Measurements from ENCODE around the gene TSHZ2. TPM values are rescaled to one million over a fixed set of nuclear protein-coding genes. Genes with fewer than 3 reads are reported as not detected.

Gene TSHZ2
- total RNA-seq, 2 donors from 2014 or later = 34.6 to 50.0 TPM

GRCh38 chr20:53141201-53142050 is 169.3 kb downstream of the TSHZ2 start:
- intact Hi-C loops (cut with DNase I) = no loop called here
- no peak for DNase-seq (ENCODE audit: low spot score)

- DNase-seq (ENCODE audit: low spot score) = no peak
- intact Hi-C loops (cut with DNase I) = no loop called here
Measured at GRCh38 chr20:53142225-53143127, 170.3 kb downstream of the TSHZ2 start.

DNA sequence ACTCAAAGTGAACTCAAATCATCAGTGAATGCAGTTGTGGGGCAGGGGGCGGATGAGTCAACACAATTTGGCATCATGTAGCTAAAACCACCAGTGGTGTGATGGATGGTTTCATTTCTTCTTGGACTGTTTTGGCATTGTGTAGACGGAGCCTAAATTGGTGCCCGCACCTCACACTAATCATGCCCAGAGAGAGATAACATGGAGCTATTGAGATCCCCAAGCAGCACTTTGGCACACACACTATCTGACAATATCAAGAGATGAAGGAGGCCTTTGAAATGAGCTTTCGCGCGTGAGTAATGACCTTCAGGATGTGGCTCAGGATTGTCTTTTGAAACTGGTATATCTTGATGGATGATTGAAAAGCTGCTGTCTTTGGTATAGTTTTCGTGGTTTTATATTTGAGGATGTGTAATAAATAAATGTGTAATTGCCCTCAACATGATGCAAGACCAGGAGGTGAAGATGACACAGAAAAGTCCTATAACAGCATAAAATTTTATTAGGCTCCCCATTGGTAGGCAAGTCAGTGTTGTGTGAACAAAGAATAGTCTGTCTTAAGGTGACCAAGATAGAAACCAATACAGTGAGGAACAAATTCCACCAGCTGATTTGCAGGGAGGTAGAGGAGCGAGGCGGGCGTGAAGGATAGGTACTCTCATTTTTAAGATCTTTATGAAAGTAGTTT is 174.2 kb downstream of the TSHZ2 start:
- DNase-seq (ENCODE audit: low spot score) = no peak
- intact Hi-C loops (cut with DNase I) = no loop called here

GRCh38 chr20:53148771-53149147 is 176.6 kb downstream of the TSHZ2 start:
- intact Hi-C loops (cut with DNase I) = no loop called here
- DNase-seq (ENCODE audit: low spot score) = no peak

GRCh38 chr20:53149148-53149889 is 177.2 kb downstream of the TSHZ2 start:
- DNase-seq (ENCODE audit: low spot score) = no peak
- intact Hi-C loops (cut with DNase I) = no loop called here

DNA sequence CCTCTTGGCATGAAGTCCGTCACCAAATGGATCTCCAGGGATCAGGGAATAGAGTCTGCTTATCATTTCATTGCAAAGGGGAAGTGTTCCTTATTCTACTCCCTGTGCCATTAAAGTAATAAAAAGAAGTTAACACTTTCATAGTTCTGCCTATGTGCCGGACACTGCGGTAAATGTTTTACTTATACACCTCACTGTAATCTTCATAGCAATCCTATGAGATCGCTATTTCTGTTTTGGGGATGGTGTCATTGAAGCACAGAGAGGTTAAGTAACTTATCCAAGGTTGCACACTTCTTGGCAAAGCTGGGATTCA is 177.7 kb downstream of the TSHZ2 start:
- DNase-seq (ENCODE audit: low spot score) = no peak
- intact Hi-C loops (cut with DNase I) = no loop called here

GRCh38 chr20:53150532-53150931 is 178.4 kb downstream of the TSHZ2 start:
- DNase-seq (ENCODE audit: low spot score) = no peak
- intact Hi-C loops (cut with DNase I) = no loop called here

DNA sequence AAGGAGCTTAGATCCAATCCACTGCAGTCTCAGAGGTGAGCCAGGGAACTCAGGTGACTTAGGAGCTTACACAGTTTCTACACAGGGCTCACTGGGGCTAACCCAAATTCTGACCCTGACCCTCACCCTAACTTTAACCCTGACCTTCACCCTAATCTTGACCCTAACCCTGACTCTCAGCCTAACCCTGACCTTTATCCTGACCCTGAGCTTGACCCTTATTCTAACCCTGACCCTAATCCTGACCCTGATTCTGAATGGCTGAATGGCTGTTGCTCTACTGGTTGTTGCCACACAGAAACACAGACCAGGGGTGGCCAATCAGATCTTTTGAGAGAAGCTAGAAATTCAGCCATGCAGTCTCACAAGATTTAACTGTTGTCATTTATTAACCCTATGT is 180.1 kb downstream of the TSHZ2 start:
- intact Hi-C loops (cut with DNase I) = no loop called here
- DNase-seq (ENCODE audit: low spot score) = no peak

DNA sequence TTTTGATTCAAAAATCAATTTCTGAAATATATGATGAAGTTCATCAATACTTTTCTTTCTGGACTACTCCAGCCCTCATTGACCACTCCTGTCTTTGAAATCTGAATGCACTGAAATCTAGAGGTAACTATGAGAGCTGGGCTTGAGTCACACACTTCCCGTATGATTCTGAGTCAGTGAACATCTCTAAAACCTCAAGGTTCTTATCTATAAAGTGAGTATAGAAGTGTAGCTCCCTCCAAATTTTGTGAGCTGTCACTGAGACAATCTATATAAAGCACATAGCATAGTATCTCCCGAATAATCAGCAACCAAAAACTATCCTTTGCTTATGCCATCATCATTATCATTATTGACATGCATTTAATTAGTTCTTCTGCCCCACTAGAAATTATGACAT is 182.4 kb downstream of the TSHZ2 start:
- no peak for DNase-seq (ENCODE audit: low spot score)
- intact Hi-C loops (cut with DNase I) = no loop called here

DNA sequence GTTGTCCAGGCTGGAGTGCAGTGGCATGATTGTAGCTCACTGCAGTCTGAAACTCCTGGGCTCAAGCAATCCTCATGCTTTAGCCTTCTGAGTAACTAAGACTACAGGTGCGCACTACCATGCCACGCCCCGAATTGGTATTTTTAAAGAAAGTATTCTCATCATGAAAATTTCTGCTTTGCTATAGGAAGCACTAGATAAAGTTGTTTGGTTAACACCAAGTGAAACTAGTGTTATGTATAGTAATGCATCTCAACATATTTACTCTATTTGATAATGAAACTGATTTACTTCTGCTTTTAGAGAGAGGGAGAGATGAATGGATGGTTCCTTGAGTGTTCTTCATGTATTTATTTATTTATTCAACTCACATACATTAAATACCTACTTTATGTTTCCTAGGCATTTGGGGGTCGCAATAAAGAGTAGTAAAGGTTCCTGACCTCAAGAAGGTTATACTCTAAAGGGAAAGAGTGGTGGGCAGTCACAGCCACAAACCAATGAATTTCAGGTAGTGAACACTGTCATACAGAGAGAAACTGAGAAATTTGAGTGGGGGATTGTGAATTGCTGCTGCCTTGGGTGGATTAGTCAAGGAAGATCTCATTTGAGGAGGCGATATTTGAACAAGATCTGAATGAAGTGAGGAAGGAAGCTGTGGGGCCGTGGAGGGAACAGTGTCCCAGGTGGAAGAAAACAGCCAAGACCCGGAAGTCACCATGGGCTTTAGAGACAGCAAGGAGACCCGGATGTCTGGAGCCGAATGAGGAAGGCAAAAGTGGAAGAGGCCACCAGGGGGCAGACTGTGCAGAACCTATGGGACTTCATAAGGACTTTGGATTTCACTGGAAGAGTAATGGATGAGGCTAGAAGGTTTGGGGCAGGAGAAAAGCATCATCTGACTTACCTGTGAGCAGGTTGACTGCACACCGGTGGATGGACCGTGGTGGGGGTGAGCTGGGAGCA is 185.6 kb downstream of the TSHZ2 start:
- DNase-seq (ENCODE audit: low spot score) = no peak
- intact Hi-C loops (cut with DNase I) = no loop called here

DNA sequence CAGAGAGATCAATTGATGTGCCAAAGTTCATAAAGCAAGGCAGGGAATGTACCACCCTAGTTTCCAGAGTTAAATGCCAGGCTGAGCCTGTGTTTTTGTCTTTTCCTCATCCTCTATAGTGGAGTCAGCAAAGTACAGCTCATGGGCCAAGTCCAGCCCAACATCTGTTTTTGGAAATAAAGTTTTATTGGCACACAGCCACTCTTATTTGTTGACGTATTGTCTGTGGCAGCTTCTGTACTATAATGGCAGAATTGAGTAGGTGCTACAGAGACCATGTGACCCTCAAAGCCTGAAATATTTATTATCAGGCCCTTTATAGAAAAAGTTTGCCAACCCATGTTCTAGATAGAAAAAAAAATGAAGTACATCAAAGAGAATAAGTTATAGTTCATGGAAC is 187.0 kb downstream of the TSHZ2 start:
- no peak for DNase-seq (ENCODE audit: low spot score)
- intact Hi-C loops (cut with DNase I) = no loop called here

GRCh38 chr20:53161073-53161472 is 188.9 kb downstream of the TSHZ2 start:
- no peak for DNase-seq (ENCODE audit: low spot score)
- intact Hi-C loops (cut with DNase I) = no loop called here

DNA sequence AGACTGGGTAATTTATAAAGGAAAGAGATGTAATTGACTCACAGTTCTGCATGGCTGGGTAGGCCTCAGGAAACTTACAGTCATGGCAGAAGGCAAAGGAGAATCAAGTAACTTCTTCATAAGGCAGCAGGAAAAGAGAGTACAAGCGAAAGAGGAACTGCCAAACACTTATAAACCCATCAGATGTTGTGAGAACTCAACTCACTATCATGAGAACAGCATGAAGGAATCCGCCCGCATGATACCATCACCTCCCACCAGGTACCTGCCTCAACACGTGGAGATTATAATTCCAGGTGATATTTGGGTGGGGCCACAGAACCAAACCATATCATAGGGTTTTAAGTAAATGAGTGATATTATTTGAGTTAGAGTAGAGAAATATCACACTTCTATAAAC is 189.3 kb downstream of the TSHZ2 start:
- intact Hi-C loops (cut with DNase I) = no loop called here
- DNase-seq (ENCODE audit: low spot score) = no peak

DNA sequence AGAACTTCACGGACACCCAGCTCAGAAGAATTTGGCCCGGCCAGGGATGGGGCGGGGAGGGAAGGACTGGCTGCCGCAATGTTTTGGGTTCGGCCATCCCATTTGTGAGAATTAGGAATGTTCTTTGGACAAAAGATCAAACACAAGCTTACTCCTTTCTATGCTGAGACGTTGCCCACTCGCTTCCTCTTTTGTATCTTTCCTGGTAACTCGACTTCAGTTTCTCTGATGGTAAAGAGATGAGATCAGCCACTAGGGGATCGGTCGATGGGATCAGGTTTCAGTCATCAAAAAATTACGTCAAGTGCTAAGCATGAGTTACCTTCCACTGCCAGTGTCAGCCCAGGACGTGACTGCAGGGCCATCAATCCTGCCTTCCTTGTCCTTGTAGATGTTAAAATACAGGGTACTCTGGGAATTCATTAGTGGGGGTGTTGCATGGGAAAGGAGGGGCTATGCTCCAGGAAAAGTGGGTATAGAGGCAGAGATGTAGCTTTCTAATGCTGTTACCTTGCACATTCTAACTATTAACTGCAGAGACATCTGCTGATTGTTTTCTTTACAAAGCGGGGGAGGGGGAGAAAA is 190.2 kb downstream of the TSHZ2 start:
- DNase-seq (ENCODE audit: low spot score) = peak; percentile 83
- intact Hi-C loops (cut with DNase I) = no loop called here

DNA sequence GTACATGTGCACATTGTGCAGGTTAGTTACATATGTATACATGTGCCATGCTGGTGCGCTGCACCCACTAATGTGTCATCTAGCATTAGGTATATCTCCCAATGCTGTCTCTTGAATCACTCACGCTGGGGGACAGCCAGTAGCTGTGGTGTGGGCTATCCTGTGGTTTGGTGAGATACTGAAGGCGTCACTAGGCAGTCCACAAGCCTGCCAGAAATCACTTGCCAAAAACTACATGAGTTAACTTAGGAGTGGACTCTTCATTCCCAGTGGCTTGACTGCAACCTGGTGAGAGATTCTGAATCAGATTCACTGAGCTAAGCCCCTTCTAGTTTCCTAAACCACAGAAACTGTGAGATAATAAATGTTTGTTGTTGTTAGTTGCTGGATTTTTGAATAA is 191.3 kb downstream of the TSHZ2 start:
- intact Hi-C loops (cut with DNase I) = no loop called here
- no peak for DNase-seq (ENCODE audit: low spot score)

- intact Hi-C loops (cut with DNase I) = no loop called here
- DNase-seq (ENCODE audit: low spot score) = no peak
Measured at GRCh38 chr20:53164072-53164471, 191.9 kb downstream of the TSHZ2 start.

- DNase-seq (ENCODE audit: low spot score) = no peak
- intact Hi-C loops (cut with DNase I) = no loop called here
Measured at GRCh38 chr20:53165452-53165851, 193.3 kb downstream of the TSHZ2 start.

GRCh38 chr20:53168491-53168890 is 196.3 kb downstream of the TSHZ2 start:
- intact Hi-C loops (cut with DNase I) = no loop called here
- no peak for DNase-seq (ENCODE audit: low spot score)
